HG03097 (cell line): ENCODE data around the gene CHRND.
"Not testable (repeated sequence)": the region's sequence is repeated elsewhere in the genome, so short reads cannot be mapped to it uniquely, and the experiment has no call there.

Source experiments
- ATAC-seq: cut with Tn5 transposase; IDR thresholded peaks from one replicate; pipeline ENCODE4 v1.9.1; 2021; ENCODE audit not compliant: unreplicated experiment, low FRiP score

Gene CHRND

DNA sequence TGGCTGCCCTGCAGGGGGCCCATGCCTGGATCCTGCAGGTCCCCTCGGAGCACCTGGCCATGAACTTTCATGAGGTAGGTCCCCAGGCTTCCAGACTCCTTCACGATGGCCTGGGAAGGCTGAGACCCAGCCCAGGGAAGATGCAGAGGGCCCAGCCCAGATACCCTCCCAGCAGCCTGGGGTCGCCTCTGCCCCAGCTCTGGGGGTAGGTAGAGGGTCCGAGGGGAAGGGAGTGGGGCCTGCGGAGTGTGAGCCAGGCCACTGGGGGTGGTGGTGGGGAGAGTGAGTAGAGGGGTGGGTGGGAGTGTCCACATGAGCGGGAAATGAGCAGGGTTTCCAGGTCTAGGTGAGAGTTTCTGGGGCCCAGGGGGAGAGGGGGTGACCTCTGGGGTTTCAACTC is 1.2 kb upstream of the CHRND start:
- ATAC-seq = no peak

DNA sequence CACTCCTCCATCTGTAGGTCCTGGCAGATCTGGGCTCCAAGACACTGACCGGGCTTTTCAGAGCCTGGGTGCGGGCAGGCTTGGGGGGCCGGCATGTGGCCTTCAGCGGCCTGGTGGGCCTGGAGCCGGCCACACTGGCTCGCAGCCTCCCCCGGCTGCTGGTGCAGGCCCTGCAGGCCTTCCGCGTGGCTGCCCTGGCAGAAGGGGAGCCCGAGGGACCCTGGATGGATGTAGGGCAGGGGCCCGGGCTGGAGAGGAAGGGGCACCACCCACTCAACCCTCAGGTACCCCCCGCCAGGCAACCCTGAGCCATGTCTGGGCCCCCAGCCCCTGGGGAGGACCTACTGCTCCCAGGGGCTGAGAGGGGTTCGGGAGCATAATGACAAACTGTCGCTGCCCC is 761 bp upstream of the CHRND start:
- no peak for ATAC-seq

DNA sequence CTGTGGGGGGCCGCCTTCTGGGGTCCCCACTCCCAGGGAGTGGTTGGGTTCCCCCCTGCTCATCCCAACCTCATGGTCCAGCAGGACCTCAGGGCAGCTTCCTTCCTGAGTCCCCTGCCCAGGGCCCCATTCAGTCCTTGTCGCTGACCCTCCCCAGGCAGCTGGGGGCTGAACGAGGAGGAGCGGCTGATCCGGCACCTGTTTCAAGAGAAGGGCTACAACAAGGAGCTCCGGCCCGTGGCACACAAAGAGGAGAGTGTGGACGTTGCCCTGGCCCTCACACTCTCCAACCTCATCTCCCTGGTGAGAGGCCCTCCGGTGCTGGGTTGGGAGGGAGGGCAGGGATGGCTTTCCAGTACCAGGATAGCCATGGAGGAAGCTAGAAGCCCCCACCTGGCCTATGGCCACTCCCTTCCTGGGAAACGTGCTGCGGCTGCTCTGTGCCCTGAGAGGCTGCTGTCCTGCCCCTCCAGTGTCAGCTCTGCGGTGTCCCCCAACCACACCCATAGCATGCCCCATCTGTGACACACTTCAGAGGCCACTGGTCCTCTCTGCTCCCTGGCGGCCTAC is 497 bp downstream of the CHRND start:
- ATAC-seq = no peak

DNA sequence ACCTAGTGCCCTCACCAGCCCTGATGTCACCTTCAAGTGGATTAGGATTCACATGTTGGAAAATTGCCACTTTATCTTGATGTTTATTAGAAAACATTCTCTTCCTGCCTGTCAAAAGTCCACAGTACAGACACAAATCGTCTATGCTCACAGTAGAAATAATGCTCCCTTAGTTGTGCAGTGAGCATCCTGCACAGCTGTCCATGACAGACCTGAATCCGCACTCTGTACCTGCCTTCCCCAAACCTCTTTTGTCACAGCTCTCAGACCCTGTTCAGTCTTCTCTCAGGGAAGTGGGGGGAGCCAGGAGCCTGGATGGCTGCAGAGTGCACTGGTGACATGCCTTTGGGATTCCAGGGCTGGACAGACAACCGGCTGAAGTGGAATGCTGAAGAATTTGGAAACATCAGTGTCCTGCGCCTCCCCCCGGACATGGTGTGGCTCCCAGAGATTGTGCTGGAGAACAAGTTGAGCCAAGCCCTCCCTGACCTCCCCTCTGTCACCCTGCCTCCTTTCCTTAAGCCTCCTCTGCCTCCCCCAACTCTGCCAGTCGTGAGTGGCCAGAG is 2.0 kb downstream of the CHRND start:
- ATAC-seq = no peak

DNA sequence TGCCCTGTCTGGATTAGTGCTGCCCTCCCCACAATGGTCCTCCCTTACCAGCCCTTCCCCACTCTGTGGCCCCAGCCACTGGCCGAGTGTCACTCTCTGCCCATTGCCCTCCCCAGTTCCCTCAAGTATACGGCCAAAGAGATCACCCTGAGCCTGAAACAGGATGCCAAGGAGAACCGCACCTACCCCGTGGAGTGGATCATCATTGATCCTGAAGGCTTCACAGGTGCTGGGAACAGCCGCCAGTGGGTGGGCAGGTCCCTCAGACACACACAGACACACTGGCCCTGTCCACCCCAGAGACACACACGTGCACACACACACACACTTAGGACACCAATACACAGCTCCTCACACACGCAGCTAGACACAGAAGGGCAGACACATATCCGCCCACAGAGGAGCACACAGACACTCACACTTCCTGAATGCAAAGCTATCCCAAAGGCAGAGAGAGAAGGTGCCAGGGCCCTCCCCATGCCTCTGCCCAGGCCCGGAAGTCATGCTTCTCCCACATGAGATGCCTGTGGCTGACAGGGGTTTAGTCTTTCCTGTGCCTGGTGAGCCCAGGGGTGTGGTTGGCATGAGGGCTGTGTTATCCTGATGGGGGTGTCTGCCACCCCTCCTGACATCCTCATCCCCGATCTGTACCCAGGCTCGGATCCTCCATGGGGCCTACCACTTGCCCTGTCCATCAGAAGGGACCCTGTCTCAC is 2.9 kb downstream of the CHRND start:
- ATAC-seq = no peak

DNA sequence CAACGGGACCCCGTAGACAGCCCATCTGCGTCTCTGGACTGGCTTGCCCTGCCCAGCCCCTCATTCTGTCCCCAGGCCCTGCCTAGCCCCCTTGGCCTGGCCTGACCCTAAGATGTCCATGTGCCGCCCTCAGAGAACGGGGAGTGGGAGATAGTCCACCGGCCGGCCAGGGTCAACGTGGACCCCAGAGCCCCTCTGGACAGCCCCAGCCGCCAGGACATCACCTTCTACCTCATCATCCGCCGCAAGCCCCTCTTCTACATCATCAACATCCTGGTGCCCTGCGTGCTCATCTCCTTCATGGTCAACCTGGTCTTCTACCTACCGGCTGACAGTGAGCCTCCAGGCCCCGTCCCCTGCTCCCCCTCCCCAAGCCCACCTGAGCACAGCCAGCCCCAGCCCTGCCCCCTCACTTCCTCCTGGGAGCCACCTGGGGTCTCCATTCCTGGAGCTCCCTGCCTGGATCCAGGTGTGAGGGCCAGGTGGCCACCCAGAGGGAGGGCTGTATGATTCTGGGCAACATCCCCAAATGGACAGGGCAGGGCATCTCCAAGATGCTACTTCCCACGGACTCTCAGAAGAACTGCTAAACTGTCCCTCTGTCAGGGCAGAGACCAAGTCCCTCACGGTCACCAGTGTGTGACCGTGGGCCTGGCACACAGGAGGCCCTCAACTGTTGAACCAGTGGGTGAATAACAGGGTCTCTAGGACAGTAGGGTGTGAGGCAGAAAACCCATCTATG is 4.0 kb downstream of the CHRND start:
- no peak for ATAC-seq

DNA sequence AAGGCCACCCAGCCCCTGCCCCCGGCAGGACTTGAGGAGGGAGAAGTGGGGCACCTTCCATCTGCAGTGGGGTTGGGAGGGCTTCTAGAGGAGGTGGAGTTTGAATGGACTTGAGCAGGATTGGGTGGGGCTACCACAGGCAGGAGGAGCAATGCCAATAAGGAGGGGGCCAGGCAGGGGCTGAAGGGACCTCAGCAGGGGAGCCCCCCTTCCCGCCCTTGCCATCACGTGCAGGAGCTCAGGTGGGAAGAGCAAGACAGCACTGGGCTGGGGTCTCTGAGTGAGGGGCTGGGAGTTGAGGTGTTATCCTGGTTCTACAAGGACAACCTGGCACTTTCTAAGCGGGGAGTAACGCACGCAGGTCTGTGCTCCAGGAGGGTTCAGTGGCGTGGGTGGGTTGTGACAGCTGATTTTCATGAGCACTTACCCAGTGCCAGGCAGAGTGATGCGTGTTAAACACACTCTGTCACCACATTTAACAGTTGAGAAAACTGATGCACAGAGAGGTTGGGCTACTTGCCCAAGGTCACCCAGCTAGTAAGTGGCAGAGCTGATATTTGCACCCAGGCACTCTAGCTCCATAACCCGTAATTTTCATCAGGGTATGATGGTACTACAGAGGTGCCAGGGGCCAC is 4.8 kb downstream of the CHRND start:
- ATAC-seq = no peak

DNA sequence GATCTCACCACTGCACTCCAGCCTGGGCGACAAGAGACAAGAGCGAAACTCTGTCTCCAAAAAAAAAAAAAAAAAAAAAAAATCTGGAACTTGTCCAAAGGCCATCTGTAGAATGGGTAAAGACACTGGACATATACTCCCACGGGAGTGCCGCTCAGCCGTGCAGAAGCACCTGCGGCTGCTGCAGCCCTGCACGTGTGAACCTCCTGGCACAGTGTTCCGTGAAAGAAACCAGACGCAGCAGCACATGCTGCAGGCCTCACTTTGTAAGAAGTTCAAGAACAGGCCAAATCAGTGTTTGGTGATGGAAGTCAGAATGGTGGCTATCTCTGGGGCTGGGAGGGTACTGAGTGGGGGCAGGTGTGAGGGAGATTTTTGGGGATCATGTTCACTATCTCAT is 6.5 kb downstream of the CHRND start:
- ATAC-seq = no peak

DNA sequence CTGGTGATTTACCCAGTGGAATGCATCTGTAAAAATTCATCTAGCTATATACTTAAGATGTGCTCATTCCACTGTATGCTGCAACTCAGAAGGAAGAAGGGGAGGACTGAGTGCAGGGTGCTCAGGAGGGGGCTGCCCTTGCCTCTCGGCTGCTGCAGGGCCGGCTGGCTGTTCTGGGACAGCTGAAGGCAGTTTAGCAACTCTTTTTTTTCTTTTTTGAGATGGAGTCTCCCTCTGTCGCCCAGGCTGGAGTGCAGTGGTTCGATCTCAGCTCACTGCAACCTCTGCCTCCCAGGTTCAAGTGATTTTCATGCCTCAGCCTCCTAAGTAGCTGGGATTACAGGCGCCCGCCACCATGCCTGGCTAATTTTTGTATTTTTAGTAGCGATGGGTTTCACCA is 6.9 kb downstream of the CHRND start:
- ATAC-seq = not testable (repeated sequence)

DNA sequence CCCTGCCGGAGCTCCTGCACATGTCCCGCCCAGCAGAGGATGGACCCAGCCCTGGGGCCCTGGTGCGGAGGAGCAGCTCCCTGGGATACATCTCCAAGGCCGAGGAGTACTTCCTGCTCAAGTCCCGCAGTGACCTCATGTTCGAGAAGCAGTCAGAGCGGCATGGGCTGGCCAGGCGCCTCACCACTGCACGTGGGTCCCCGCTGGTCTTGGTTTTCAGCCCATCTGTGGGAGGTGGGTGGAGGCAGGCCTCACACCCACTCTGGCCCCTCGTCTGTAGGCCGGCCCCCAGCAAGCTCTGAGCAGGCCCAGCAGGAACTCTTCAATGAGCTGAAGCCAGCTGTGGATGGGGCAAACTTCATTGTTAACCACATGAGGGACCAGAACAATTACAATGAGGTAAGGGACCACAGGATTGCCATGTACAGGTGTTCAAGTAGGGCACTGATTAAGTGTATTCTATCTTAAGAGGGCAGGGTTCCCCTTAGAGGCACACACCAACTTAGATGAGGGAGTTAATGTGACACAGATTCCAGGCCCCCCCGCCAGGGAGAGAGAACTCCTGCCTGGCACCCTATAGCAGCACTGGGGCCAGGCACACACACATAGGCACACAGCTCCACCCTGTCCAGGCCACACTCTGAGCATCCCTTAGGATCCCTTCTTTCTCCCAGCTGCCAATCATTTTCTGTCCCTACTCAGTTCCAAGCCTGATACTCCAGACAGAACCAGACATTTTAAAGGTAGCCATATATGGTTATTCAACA is 8.2 kb downstream of the CHRND start:
- no peak for ATAC-seq

DNA sequence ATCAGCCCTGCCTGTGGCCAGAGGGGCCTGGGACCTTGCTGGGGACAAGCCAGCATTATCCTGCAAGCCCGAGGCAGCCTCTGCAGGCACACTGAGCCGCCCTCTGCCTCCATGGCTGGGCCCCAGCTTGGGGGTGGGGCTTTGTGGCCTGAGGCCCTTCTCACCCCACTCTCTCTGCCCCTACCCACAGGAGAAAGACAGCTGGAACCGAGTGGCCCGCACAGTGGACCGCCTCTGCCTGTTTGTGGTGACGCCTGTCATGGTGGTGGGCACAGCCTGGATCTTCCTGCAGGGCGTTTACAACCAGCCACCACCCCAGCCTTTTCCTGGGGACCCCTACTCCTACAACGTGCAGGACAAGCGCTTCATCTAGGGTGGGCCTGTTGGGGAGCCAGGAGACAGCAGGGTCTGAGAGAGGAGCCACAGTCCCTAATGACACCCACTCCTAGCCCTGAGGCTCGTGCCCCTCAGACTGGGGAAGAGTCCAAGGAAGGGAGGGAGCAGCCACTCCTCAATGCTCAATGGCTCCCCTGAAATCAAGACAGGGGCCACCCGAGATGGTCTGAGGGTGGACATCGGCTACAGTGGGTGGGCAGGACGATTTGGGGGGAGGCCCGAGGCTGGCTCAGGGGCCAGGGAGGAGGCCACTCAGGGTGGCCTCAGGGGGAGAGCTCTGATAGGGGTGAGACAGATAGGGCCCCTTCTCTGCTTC is 9.1 kb downstream of the CHRND start:
- ATAC-seq = no peak

DNA sequence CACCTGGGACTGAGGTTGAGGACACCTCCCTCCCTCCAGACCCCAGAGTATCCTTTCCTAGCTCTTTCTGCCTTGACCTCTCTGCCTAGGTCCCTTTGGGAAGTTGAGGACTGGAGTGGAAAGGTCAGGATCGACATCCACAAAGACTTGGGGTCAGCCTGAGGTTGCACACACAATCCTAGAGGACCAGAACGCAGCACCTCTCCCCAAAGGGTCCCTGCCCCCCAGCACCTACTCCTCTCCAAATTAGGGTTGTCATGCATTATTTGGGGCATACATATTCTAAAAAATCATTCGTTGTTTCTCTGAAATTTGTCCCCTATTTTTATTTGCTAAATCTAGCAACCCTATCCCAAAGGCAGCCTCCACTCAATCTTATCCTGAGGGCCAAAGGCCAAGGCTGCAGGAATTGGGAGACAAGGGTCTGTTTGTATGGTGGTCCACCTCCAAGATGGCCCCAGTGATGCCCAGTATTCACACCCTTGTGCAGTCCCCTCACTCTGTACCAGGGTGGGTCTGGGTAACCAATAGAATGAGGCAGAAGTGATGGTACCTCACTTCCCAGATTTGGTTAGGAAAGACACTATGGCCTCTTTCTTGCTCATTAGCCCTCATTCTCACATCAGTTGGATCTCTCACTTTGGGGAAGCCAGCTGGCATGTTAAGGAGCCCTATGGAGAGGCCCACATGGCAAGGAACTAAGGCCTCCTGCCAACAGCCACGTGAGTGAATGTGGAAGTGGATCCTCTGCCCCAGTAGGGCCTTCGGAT is 10.0 kb downstream of the CHRND start:
- no peak for ATAC-seq

DNA sequence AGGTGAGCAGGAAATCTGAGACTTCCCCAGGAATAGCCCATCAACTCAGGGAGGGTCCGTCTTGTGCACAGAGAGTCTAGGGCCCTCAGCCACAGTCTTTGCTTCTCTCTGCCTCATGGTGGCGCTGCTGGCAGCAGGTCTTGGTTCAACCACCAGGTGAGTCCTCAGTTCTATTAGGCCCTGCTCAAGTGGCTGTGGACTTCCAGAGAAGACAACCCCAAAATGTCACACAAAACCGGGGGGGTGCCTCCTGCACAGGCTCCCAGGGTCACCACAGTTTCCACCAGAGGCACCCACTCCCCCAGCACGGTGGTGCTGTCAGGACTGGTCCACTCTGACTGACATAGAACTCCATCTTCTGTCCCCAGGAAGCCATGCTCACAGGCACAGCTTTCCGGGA is 11.1 kb downstream of the CHRND start:
- no peak for ATAC-seq

DNA sequence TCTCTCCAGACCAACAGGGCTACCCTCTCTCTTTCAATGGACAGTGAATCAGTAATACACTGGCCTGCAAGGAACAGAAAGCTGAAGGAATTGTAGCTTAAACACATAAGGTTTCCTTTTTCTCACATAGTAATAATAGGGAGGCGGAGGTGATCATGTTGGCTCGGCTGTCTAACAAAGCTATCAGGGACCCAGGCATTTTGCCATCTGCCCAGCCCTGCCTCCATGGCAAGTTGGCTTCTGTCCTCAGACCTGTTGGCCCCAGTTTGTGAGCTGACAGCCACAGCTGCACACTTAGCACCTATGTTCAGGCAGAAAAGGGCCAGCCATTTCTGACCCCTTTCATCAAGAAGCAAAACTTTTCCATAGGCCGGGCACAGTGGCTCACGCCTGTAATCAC is 11.5 kb downstream of the CHRND start:
- no peak for ATAC-seq

DNA sequence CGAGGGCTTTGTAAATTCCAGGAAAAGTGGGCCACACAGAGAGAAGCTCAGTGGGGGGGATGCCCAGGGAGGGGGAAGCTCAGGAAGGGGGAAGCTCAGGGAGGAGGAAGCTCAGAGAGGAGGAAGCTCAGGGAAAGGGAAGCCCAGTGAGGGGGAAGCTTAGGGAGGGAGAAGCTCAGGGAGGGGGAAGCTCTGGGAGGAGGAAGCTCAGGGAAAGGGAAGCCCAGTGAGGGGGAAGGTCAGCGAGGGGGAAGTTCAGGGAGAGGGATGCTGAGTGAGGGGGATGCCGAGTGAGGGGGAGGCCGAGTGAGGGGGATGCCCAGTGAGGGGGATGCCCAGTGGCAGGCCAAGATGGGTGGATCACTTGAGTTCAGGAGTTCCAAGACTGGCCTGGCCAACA is 12.7 kb downstream of the CHRND start:
- no peak for ATAC-seq

DNA sequence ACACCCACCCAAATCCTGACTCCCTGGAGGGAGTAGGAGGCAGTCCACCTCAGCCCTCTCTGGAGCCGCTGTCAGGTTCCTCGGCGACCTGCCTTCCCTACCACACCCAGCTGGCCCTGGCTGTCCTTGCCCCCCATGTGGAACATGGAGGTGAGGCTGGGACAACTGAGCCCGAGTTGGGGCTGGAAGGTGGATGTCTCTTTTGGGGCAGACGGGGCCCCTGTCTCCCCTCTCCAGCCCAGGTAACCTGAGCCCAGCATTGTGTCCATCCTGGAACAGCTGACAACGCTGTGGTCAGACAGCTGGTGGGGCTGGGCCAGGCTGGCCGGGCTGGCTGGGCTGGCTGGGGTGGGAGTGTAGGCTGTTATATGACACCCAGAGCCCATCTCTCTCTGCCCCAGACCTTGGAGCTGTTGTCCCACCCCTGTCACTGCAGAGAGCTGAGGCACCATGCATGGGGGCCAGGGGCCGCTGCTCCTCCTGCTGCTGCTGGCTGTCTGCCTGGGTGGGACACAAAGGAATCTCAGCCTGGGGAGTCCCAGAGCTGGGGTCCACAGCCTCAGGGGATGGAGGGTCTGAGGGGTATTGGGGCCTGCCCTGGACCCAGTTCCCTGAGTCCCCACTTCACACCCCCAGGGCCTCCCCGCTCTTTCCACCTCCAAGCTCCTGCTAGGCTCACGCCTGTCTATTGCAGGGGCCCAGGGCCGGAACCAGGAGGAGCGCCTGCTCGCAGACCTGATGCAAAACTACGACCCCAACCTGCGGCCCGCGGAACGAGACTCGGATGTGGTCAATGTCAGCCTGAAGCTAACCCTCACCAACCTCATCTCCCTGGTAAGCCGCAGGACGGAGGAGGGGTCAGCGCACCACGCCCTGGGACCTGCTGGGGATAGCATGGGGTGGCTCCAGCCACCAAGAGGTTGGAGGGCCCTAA is 13.6 kb downstream of the CHRND start, which contains the start of gene CHRNG:
CHRNG (plus strand) TSS at position 395 of the 934 bp plus-strand sequence; CDS start at position 451, 56 bp downstream.
- no peak for ATAC-seq

DNA sequence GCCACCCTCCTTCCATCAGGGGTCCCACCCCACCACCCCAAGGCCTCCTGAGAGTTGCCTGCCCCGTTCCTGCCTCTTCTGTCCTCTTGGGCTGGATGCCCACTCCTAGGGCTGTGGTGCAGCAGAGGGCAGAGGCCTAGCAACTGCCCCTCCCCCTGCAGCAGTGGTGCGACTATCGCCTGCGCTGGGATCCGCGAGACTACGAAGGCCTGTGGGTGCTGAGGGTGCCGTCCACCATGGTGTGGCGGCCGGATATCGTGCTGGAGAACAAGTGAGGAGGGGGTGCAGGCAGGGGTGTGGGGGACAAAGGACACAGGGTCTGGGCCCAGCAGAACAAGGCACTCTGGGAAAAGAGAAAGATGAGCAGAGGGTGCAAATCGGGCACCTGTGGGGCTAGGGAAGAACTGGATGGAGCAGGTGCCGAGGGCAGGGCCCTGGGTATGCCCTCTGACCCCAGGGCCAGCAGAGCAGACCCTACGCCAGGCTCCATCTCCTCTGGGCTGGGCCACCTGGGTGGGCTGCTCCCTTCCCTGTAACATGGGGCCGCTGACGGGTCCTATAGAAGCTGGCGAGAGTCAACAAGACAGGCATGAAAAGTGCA is 14.6 kb downstream of the CHRND start:
- ATAC-seq = no peak
